ENCODE data around the gene HES4.
A peak's percentile ranks its signal among the peaks of the same experiment; 100 is the strongest.
"Not testable (repeated sequence)": the region's sequence is repeated elsewhere in the genome, so short reads cannot be mapped to it uniquely, and the experiment has no call there.

The HES4 gene

GRCh38 chr1:997993-998744, 1.7 kb downstream of the HES4 start:
- DNase-seq, result no peak

- DNase-seq, result no peak
Measured at GRCh38 chr1:997713-997992, 2.2 kb downstream of the HES4 start.

GRCh38 chr1:996851-997712, 2.8 kb downstream of the HES4 start:
- no peak for DNase-seq

GRCh38 chr1:995665-996633, 3.9 kb downstream of the HES4 start:
- no peak for DNase-seq

GRCh38 chr1:994546-994945, 5.4 kb downstream of the HES4 start:
- DNase-seq, result not testable (repeated sequence)

- no peak for DNase-seq
Measured at GRCh38 chr1:993379-993995, 6.4 kb downstream of the HES4 start.

- no peak for DNase-seq
Measured at GRCh38 chr1:992362-992761, 7.5 kb downstream of the HES4 start.

- no peak for DNase-seq
Measured at GRCh38 chr1:991895-992294, 8.0 kb downstream of the HES4 start.

- not testable (repeated sequence) for DNase-seq
Measured at GRCh38 chr1:991275-991674, 8.6 kb downstream of the HES4 start.

- not testable (repeated sequence) for DNase-seq
Measured at GRCh38 chr1:988061-988460, 11.8 kb downstream of the HES4 start.

- no peak for DNase-seq
Measured at GRCh38 chr1:985126-985525, 14.8 kb downstream of the HES4 start.

GRCh38 chr1:984476-984814, 15.5 kb downstream of the HES4 start:
- DNase-seq, result no peak

GRCh38 chr1:983798-984475, 16.0 kb downstream of the HES4 start:
- peak; percentile 37 for DNase-seq

GRCh38 chr1:982765-983436, 17.0 kb downstream of the HES4 start:
- DNase-seq, result no peak

- no peak for DNase-seq
Measured at GRCh38 chr1:981955-982558, 17.8 kb downstream of the HES4 start, which contains the start of gene PERM1. Gene PERM1, minus strand, starts transcription at chr1:982093. Its CDS starts 1,064 bp downstream, at chr1:981029.

- no peak for DNase-seq
Measured at GRCh38 chr1:981491-981954, 18.4 kb downstream of the HES4 start.

GRCh38 chr1:980602-981395, 19.1 kb downstream of the HES4 start:
- no peak for DNase-seq

- DNase-seq, result no peak
Measured at GRCh38 chr1:980137-980571, 19.7 kb downstream of the HES4 start.

GRCh38 chr1:979744-980072, 20.2 kb downstream of the HES4 start:
- DNase-seq, result no peak

Data from activated gamma-delta T cell (primary cell).